ENCODE results near the gene C9orf85. TPM values are rescaled to one million over a fixed set of nuclear protein-coding genes. Genes with fewer than 3 reads are reported as not detected.

C9orf85 gene
- total and polyA plus RNA-seq, 7 donors, result 8.8 to 40.0 (median 13.3) TPM

DNA sequence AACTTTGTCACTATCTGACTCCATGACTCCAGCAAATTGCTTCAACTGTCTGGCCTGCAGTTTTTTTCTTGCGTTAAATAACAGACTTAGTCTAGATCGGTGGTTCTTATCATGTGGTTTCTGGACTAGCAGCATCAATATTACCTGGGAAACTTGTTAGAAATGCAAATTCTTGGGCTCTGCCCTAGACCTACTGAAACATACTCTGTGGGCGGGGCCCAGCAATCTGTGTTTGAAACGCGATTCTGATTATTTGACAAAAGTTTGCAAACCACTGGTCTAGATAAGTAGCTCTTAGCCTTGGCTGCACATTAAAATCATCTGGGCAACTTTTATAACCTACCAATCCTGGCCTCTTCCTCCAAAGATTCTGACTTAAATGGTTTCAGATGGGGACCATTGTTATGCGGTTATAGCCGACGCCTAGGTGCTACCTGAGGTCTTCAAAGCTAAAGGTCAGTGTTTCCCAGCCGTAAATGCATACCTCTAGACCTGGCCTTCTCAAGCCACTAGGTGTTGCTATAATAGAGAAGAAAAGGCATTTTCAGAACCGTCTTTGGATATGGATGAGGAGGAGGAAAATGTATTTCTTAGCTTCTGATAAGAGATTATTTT lies 74.0 kb downstream of the C9orf85 start:
- no peaks in the 10 kb centered on the region for H3K27me3 ChIP-seq
- WGBS, 2 donors, result 21 to 68% methylated on average over 10 of the region's 10 CpGs
- peaks cover 0 to 8% (median 2%) of the 10 kb centered on the region in 4 donors for H3K4me1 ChIP-seq
- H3K36me3 ChIP-seq, result no peaks in the 10 kb centered on the region
- no peak for DNase-seq
- intact Hi-C loops (cut with DNase I), result no loop called here
- no peak overlapping the region for H3K4me3 ChIP-seq
- no peaks in the 10 kb centered on the region for H3K9me3 ChIP-seq
- TF ChIP-seq EP300 (IDR thresholded peaks at IDR 0.05), result no peak
- TF ChIP-seq, protein P1, sequence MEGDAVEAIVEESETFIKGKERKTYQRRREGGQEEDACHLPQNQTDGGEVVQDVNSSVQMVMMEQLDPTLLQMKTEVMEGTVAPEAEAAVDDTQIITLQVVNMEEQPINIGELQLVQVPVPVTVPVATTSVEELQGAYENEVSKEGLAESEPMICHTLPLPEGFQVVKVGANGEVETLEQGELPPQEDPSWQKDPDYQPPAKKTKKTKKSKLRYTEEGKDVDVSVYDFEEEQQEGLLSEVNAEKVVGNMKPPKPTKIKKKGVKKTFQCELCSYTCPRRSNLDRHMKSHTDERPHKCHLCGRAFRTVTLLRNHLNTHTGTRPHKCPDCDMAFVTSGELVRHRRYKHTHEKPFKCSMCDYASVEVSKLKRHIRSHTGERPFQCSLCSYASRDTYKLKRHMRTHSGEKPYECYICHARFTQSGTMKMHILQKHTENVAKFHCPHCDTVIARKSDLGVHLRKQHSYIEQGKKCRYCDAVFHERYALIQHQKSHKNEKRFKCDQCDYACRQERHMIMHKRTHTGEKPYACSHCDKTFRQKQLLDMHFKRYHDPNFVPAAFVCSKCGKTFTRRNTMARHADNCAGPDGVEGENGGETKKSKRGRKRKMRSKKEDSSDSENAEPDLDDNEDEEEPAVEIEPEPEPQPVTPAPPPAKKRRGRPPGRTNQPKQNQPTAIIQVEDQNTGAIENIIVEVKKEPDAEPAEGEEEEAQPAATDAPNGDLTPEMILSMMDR (IDR thresholded peaks at IDR 0.05), result no peak
- TF ChIP-seq POLR2AphosphoS5 (IDR thresholded peaks at IDR 0.05), result no peak
- TF ChIP-seq POLR2A (IDR thresholded peaks at IDR 0.05), result no peak
- no peak overlapping the region for H3K27ac ChIP-seq

DNA sequence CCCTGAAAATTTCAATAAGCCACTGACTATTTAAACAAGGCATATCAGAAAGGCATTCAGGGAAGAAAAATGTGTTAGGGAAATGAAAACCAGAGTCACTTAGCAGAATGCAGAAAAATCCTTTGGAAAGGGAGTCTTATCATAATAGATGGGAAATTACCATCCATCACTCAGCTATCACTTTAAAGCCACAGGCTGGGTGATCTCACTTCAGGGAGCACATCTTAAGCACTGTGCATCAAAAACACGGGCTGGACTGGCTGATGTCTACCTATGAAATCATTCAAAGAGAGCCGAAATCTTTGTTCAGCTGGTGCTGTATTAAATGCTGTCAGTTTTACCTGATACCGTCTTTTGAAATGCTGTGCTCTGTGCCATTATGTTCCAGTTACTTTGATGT lies 75.5 kb downstream of the C9orf85 start:
- no peak overlapping the region for H3K27ac ChIP-seq
- no peaks in the 10 kb centered on the region for H3K36me3 ChIP-seq
- intact Hi-C loops (cut with DNase I), result no loop called here
- TF ChIP-seq, protein P1 (IDR thresholded peaks at IDR 0.05), result no peak
- TF ChIP-seq POLR2A (IDR thresholded peaks at IDR 0.05) (no peak), POLR2AphosphoS5 (IDR thresholded peaks at IDR 0.05) (no peak), EP300 (IDR thresholded peaks at IDR 0.05) (no peak)
- no peaks in the 10 kb centered on the region for H3K4me1 ChIP-seq
- 88 to 94% methylated on average over 3 of the region's 3 CpGs for WGBS, 2 donors
- DNase-seq, result no peak
- H3K27me3 ChIP-seq, result no peaks in the 10 kb centered on the region
- no peak overlapping the region for H3K4me3 ChIP-seq
- no peaks in the 10 kb centered on the region for H3K9me3 ChIP-seq

GRCh38 chr9:71987471-71988371 lies 76.3 kb downstream of the C9orf85 start:
- H3K27ac ChIP-seq, result no peak overlapping the region
- no peaks in the 10 kb centered on the region for H3K4me1 ChIP-seq
- no peak overlapping the region for H3K4me3 ChIP-seq
- WGBS, 2 donors, result 78 to 83% methylated on average over 11 of the region's 11 CpGs
- no peaks in the 10 kb centered on the region for H3K36me3 ChIP-seq
- TF ChIP-seq, protein P1 (IDR thresholded peaks at IDR 0.05), result no peak
- no peak for TF ChIP-seq EP300 (IDR thresholded peaks at IDR 0.05)
- TF ChIP-seq POLR2AphosphoS5 (IDR thresholded peaks at IDR 0.05), result no peak
- TF ChIP-seq POLR2A (IDR thresholded peaks at IDR 0.05), result no peak
- no peaks in the 10 kb centered on the region for H3K9me3 ChIP-seq
- DNase-seq, result no peak
- intact Hi-C loops (cut with DNase I), result no loop called here
- H3K27me3 ChIP-seq, result no peaks in the 10 kb centered on the region

DNA sequence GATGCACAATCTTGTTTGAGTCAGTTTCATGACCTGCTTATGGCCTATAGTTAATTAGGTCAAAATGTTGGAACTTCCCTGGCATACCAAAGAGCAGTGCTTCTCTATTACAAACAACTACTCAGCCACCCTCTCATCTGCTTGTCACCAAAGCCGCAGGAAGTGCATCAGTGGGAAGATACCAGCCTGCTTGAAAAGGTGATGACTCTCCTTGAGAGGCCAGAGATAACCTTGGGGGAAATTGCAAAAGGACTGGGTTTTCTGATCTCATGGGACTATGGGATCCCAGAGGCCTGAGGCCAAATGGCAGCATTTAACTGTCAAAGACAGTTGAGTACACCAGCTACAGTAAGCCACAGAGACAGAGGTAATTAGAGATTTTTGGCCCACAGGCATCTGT lies 79.0 kb downstream of the C9orf85 start:
- no peaks in the 10 kb centered on the region for H3K36me3 ChIP-seq
- no peak overlapping the region for H3K27ac ChIP-seq
- H3K4me3 ChIP-seq, result no peak overlapping the region
- no peaks in the 10 kb centered on the region for H3K4me1 ChIP-seq
- TF ChIP-seq POLR2A (IDR thresholded peaks at IDR 0.05), result no peak
- TF ChIP-seq, protein P1 (IDR thresholded peaks at IDR 0.05), result no peak
- no peak for TF ChIP-seq POLR2AphosphoS5 (IDR thresholded peaks at IDR 0.05)
- no peak for TF ChIP-seq EP300 (IDR thresholded peaks at IDR 0.05)
- DNase-seq, result no peak
- intact Hi-C loops (cut with DNase I), result no loop called here
- H3K27me3 ChIP-seq, result no peaks in the 10 kb centered on the region
- WGBS, 2 donors, result 87 to 96% methylated on average over 1 of the region's 1 CpG
- H3K9me3 ChIP-seq, result no peaks in the 10 kb centered on the region
